ENCODE data around the gene TMEM86B. TPM values are rescaled to one million over a fixed set of nuclear protein-coding genes. Genes with fewer than 3 reads are reported as not detected.

The TMEM86B gene
- total RNA-seq, 4 donors from 2014 or later = 1.1 to 3.6 (median 2.2) TPM; not detected in 1

DNA sequence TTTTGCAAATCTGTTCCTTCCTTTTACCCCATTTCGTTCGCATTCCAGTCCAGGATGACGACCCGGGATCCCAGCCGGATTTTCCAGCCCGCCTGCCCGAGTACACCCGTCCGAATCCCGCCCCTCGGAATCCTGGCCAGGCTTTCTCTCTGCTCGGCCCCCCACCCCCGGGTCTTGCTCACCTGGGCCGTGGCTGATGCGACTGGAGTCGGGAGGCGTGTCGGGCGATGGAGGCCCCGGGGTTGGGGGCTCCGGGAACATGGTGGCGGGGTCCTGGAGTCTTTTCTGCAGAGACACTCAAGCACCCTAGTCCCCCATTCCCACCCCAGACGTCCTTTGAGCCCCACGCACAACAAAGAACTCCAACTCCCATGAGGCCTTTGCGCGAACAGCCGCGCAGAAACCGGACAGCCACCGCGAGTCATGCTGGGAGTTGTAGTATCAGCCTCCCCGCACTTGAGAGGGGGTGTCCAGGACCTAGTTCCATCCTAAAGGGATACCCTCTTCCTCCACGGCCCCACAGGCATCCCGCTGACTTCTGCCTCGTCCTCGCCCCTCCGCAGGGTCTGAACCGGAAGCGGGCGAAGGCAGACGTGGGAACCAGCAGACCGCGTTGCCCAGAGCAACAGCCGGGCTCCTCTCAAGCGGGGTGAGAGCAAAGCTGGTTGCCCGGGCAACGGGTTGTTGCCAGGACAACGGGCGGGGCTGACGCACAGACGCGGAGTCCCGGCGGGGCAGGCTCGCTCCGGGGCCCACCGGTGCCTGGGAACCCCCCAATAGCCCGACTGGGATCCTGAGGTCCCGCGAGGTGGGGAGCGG, 49.6 kb downstream of the TMEM86B start:
- Histone ChIP-seq H3K4me1 (peaks cover 11 to 26% (median 16%) of the 10 kb centered on the region in 3 donors), H3K4me3 (peak overlapping the region in 3 of 4 donors; percentile 6 to 48 (median 34)), H3K9me3 (no peaks in the 10 kb centered on the region), H3K36me3 (no peaks in the 10 kb centered on the region), H3K27me3 (peaks cover 6 to 99% (median 17%) of the 10 kb centered on the region in 4 donors), H3K27ac (no peak overlapping the region)
- DNase-seq = no peak
- intact Hi-C loops (cut with DNase I) = no loop called here
- no peak for TF ChIP-seq POLR2A (IDR thresholded peaks at IDR 0.05)
- TF ChIP-seq, protein P1, sequence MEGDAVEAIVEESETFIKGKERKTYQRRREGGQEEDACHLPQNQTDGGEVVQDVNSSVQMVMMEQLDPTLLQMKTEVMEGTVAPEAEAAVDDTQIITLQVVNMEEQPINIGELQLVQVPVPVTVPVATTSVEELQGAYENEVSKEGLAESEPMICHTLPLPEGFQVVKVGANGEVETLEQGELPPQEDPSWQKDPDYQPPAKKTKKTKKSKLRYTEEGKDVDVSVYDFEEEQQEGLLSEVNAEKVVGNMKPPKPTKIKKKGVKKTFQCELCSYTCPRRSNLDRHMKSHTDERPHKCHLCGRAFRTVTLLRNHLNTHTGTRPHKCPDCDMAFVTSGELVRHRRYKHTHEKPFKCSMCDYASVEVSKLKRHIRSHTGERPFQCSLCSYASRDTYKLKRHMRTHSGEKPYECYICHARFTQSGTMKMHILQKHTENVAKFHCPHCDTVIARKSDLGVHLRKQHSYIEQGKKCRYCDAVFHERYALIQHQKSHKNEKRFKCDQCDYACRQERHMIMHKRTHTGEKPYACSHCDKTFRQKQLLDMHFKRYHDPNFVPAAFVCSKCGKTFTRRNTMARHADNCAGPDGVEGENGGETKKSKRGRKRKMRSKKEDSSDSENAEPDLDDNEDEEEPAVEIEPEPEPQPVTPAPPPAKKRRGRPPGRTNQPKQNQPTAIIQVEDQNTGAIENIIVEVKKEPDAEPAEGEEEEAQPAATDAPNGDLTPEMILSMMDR (IDR thresholded peaks at IDR 0.05) = no peak
- 13 to 21% methylated on average over 14 to 27 of the region's 61 CpGs for WGBS, 2 donors

Small RNAs within 50 kb of the gene (small RNA-seq; reads per million reads assigned to genes)
- 0 to 0.54 (median 0.22) reads per million in 4 donors for gene MIR6802
- gene MIR6803 = 0 to 0.54 (median 0) reads per million in 4 donors
- gene MIR6804 = 0 to 0.14 (median 0) reads per million in 4 donors

Other genes with a start within 250 kb of the TMEM86B start
- gene GP6, start 190.5 kb downstream of the TMEM86B start, total RNA-seq = not detected
- gene RDH13, start 165.6 kb downstream of the TMEM86B start, total RNA-seq = 10 to 100 TPM; 32.2 to 68.0 (median 41.4) TPM
- 100 to 1,000 TPM; 151 to 341 (median 286) TPM for gene EPS8L1, start 152.9 kb downstream of the TMEM86B start, total RNA-seq
- 10 to 100 TPM; 35.1 to 89.1 (median 43.7) TPM for gene PPP1R12C, start 111.1 kb downstream of the TMEM86B start, total RNA-seq
- 10 to 100 TPM in 1 of 4 donors, 1 to 10 TPM in 3; 3.3 to 23.1 (median 6.2) TPM for gene TNNT1, start 79.6 kb downstream of the TMEM86B start, total RNA-seq
- not detected for gene TNNI3, start 71.0 kb downstream of the TMEM86B start, total RNA-seq
- 1 to 10 TPM in 3 of 4 donors, under 1 TPM in 1; 0.53 to 2.8 (median 1.4) TPM for gene DNAAF3, start 62.1 kb downstream of the TMEM86B start, total RNA-seq
- under 1 TPM in 1 of 4 donors, not detected in 3; 0.22 TPM for gene SYT5, start 48.5 kb downstream of the TMEM86B start, total RNA-seq
- 1 to 10 TPM in 3 of 4 donors, under 1 TPM in 1; 0.57 to 2.0 (median 1.3) TPM for gene PTPRH, start 19.3 kb downstream of the TMEM86B start, total RNA-seq
- 10 to 100 TPM; 30.6 to 59.2 (median 47.4) TPM for gene PPP6R1, start 30.3 kb upstream of the TMEM86B start, total RNA-seq
- gene HSPBP1, start 51.3 kb upstream of the TMEM86B start, total RNA-seq = 10 to 100 TPM; 27.1 to 40.7 (median 32.4) TPM
- 1 to 10 TPM in 1 of 4 donors, under 1 TPM in 1, not detected in 2; 0.73 to 1.1 TPM for gene BRSK1, start 55.2 kb upstream of the TMEM86B start, total RNA-seq
- 1 to 10 TPM in 1 of 4 donors, not detected in 3; 1.7 TPM for gene TMEM150B, start 96.6 kb upstream of the TMEM86B start, total RNA-seq
- 1 to 10 TPM; 5.3 to 9.9 (median 8.2) TPM for gene KMT5C, start 111.1 kb upstream of the TMEM86B start, total RNA-seq
- gene COX6B2, start 126.0 kb upstream of the TMEM86B start, total RNA-seq = 1 to 10 TPM in 1 of 4 donors, under 1 TPM in 2, not detected in 1; 0.66 to 1.4 (median 0.95) TPM
- not detected for gene GARIN5B, start 134.5 kb upstream of the TMEM86B start, total RNA-seq
- gene IL11, start 141.7 kb upstream of the TMEM86B start, total RNA-seq = not detected
- not detected for gene TMEM190, start 148.1 kb upstream of the TMEM86B start, total RNA-seq
- 10 to 100 TPM; 11.9 to 41.8 (median 27.1) TPM for gene TMEM238, start 155.5 kb upstream of the TMEM86B start, total RNA-seq
- 100 to 1,000 TPM; 395 to 866 (median 753) TPM for gene RPL28, start 157.2 kb upstream of the TMEM86B start, total RNA-seq
- 10 to 100 TPM; 15.6 to 41.4 (median 31.2) TPM for gene UBE2S, start 179.0 kb upstream of the TMEM86B start, total RNA-seq
- gene SHISA7, start 214.5 kb upstream of the TMEM86B start, total RNA-seq = not detected
- 10 to 100 TPM; 60.5 to 98.1 (median 78.7) TPM for gene ISOC2, start 232.9 kb upstream of the TMEM86B start, total RNA-seq
- not detected for gene C19orf85, start 236.0 kb upstream of the TMEM86B start, total RNA-seq
- 10 to 100 TPM in 1 of 4 donors, 1 to 10 TPM in 3; 4.4 to 22.0 (median 6.8) TPM for gene ZNF628, start 247.9 kb upstream of the TMEM86B start, total RNA-seq